Lung microvascular endothelial cell (primary cell): ENCODE results near the gene TMEM129. TPM values are rescaled to one million over a fixed set of nuclear protein-coding genes. Genes with fewer than 3 reads are reported as not detected.

Source experiments
- DNase-seq, 2 donors: peaks; one replicate each; pipeline versions ENCODE4 v3.0.0 to v3.0.0-alpha.2; 2010; ENCODE audit warnings: low read depth in 2 of 2
- total RNA-seq: library from RNA; depleted of rRNA; stranded (reverse); fragments of >200 nt; gene quantifications from 2 replicates; pipeline ENCODE4 v1.2.1, GENCODE V29; 2014

Gene TMEM129
- total RNA-seq, 1 donor from 2014 or later, result 30.8 TPM

DNA sequence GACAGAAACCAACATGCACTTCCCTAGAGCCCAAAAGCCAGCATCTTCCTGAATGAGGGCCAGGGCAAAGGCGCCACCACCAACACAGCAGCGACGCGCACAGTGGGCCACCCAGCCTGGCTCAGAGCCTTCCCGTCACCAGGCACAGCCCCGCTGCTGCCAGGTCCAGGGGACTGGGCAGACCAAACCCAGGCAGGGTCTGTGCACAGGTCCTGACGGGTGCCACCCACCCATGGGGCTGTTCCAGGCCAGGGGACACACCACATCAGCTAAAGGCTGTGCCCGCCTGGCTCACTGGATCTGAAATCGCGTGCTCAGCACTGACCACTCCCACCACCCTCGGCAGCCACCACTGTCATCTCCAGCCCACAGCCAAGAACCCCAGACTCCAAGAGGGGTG, 50.8 kb downstream of the TMEM129 start:
- DNase-seq, result no peak

DNA sequence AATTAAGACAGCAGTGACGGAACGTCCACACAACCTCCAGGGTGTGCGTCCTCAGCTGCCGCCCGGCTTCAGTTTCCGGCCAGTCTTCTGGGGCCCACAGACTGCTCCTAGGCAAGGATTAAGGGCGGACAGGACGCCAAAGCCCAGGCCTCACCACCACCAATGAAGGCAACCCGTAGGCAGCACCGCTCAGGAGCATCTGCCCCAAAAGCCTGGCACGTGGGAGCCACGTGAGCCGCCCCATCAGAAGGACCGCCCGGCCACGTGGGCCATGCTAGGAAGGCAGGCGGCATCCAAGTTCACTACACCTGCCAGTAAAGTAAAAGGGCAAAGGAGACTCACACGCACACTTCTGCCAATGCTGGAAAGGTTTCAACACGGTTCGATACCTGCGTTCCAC, 51.3 kb downstream of the TMEM129 start:
- DNase-seq, result no peak

GRCh38 chr4:1669270-1669669, 51.9 kb downstream of the TMEM129 start:
- DNase-seq, result no peak

GRCh38 chr4:1668488-1668840, 52.7 kb downstream of the TMEM129 start:
- no peak for DNase-seq

DNA sequence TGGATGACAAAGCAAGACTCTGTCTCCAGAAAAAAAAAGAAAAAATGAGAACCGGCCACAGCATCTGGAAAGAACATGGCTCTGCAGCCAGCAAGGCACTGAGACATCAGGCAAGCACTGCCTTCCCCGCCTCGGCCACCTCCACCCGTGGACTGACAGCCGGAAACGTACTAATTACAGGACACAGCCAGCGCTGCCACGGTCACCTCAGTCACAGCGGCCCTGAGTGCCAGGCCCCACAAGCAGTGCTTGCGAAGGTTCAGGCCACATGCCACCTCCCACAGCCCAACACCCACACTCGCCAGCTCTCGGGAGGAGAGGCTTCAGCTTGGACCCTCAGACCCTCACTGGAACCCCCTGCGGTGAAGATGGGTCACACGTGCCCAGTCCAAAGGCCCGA, 53.9 kb downstream of the TMEM129 start:
- no peak for DNase-seq

DNA sequence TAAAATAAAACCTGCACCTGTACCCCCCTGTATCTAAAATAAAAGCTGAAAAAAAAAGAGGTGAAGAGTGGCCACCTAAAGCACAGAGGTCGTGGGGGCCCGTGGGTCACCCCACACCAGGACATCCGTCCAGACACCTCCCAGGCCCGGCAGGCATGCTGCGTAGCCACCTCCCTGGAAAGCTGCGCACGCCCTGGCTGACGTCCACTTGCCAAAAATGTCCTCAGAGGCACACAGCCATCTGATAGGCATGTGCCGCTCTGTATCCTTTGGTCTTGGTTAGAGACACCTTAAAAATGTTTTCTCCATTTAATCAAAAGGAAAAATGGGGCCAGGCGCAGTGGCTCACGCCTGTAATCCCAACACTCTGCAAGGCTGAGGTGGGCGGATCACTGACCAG, 54.7 kb downstream of the TMEM129 start:
- DNase-seq, result no peak

Other genes with a start within 250 kb of the TMEM129 start
- 1.1 and 1.4 TPM in 2 replicates for gene FAM53A, start 37.0 kb downstream of the TMEM129 start, total RNA-seq
- gene SLBP, start 9.0 kb downstream of the TMEM129 start, total RNA-seq, result 46.0 and 49.4 TPM in 2 replicates
- 4.4 and 10.2 TPM in 2 replicates for gene TACC3, start 198 bp upstream of the TMEM129 start, total RNA-seq
- gene FGFR3, start 72.0 kb upstream of the TMEM129 start, total RNA-seq, result 0.79 and 1.3 TPM in 2 replicates
- 48.6 and 70.2 TPM in 2 replicates for gene LETM1, start 134.8 kb upstream of the TMEM129 start, total RNA-seq
- 29.9 and 32.7 TPM in 2 replicates for gene NSD2, start 150.1 kb upstream of the TMEM129 start, total RNA-seq